Measurements from ENCODE around the gene AACS.
A peak's percentile ranks its signal among the peaks of the same experiment; 100 is the strongest.
"Not testable (repeated sequence)": the region's sequence is repeated elsewhere in the genome, so short reads cannot be mapped to it uniquely, and the experiment has no call there.

Gene AACS

GRCh38 chr12:125092108-125092871, 27.1 kb downstream of the AACS start:
- DNase-seq (ENCODE audit: low spot score): peak; percentile 58

- DNase-seq (ENCODE audit: low spot score): peak; percentile 84
Observed at GRCh38 chr12:125092872-125093680, 27.8 kb downstream of the AACS start.

- no peak for DNase-seq (ENCODE audit: low spot score)
Observed at GRCh38 chr12:125093681-125094330, 28.6 kb downstream of the AACS start.

- no peak for DNase-seq (ENCODE audit: low spot score)
Observed at GRCh38 chr12:125096894-125097293, 31.7 kb downstream of the AACS start.

- no peak for DNase-seq (ENCODE audit: low spot score)
Observed at GRCh38 chr12:125097427-125097826, 32.2 kb downstream of the AACS start.

GRCh38 chr12:125098676-125099408, 33.6 kb downstream of the AACS start:
- DNase-seq (ENCODE audit: low spot score): no peak

GRCh38 chr12:125099409-125099782, 34.2 kb downstream of the AACS start:
- no peak for DNase-seq (ENCODE audit: low spot score)

- no peak for DNase-seq (ENCODE audit: low spot score)
Observed at GRCh38 chr12:125100551-125101434, 35.6 kb downstream of the AACS start.

- DNase-seq (ENCODE audit: low spot score): no peak
Observed at GRCh38 chr12:125104982-125105381, 39.7 kb downstream of the AACS start.

GRCh38 chr12:125105600-125105999, 40.4 kb downstream of the AACS start:
- no peak for DNase-seq (ENCODE audit: low spot score)

GRCh38 chr12:125110641-125111360, 45.6 kb downstream of the AACS start:
- DNase-seq (ENCODE audit: low spot score): peak; percentile 34

- DNase-seq (ENCODE audit: low spot score): no peak
Observed at GRCh38 chr12:125111403-125111802, 46.2 kb downstream of the AACS start.

GRCh38 chr12:125112614-125113013, 47.4 kb downstream of the AACS start:
- not testable (repeated sequence) for DNase-seq (ENCODE audit: low spot score)

GRCh38 chr12:125113263-125113662, 48.0 kb downstream of the AACS start:
- DNase-seq (ENCODE audit: low spot score): no peak

- no peak for DNase-seq (ENCODE audit: low spot score)
Observed at GRCh38 chr12:125113789-125114188, 48.6 kb downstream of the AACS start.

GRCh38 chr12:125114365-125115141, 49.3 kb downstream of the AACS start:
- no peak for DNase-seq (ENCODE audit: low spot score)

GRCh38 chr12:125120566-125120965, 55.3 kb downstream of the AACS start:
- no peak for DNase-seq (ENCODE audit: low spot score)

GRCh38 chr12:125121106-125121505, 55.9 kb downstream of the AACS start:
- no peak for DNase-seq (ENCODE audit: low spot score)

GRCh38 chr12:125122668-125123067, 57.4 kb downstream of the AACS start:
- no peak for DNase-seq (ENCODE audit: low spot score)
